NCI-H1417 treated with DMSO at 0.1 percent for 48 hours (cell line): ENCODE data around the gene LSAMP.

Experiments used
- DNase-seq: peaks from one replicate; lab custom pipeline; 2025; lab: John Stamatoyannopoulos, UW

The LSAMP gene

DNA sequence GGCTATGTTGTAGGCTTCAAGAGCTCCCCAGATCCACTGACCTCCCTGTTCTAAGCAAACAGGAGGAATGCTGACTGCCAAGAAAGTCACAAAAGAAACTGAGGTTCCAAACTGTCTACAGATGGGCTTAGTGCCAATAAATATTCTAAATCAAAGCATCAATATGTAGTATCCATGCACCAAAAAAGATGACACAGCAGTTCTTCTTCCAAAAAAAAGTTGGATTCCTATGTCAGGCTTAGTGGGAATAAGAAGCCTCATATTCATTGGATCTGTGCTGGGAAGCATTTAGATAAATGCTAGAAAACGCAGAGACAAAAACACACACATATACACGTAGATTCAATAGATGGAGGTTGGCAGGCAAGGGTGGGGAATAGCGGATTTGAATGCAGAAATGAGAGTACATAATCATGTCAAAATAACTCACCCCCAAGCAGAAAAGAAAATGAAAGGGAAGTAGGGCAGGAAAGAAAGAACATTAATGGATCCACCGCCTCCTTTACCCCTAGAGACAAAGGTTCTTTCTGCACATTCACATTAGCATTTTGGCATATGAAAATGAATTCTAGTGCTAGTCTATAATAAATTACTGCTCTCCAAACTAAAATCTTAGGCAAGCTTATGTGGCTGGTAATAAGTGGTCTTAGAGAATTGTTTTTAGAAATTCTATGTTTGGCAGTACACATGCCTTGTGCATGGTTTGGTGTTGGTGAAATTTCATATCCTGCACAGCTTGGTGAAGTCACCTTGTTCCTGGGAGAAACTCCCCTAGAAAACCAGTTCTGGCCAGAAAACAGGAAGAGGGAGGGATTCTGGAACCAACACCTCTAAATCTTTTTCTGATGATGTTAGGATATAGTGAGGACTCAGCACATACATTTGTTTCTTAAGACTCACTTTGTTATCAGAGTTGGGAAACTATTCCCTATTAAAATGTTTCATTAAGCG, 283.4 kb downstream of the LSAMP start:
- DNase-seq: no peak

DNA sequence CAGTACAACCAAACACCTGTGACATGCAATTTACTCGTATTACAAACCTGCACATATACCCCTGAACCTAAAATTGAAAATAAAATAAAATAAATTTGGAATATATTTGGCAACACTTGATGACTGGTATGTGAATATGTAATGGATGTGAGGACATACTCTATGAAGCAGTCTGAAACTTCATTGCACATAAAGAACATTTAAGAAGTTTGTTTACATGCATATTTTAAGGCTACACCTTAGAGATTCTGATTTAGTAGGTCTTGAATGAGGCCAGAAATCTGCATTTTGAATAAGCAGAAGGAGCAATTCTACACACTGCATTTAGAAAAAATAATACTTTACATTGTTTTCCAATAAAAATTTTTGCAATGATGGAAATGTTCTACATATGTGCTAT, 284.7 kb downstream of the LSAMP start:
- DNase-seq: no peak

GRCh38 chr3:116155841-116156240, 289.4 kb downstream of the LSAMP start:
- no peak for DNase-seq

DNA sequence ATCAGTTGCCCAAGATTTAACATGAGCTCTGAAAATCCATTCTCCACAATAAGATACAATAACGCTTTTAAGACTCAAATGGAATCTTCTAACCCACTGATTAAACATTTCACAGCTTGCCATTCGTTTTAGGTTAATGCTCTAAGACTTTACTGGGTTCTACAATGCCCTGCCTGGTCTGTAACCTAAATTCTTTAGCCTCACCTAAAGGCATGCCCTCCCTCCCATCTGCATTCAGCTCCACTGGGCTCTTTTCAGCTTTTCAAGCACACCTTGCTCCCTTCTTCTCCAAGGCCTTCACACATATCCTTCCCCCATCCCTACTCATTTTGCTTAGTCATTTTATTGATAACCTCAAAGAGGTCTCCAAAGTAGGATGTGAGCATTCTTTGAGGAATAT, 290.9 kb downstream of the LSAMP start:
- DNase-seq: no peak

DNA sequence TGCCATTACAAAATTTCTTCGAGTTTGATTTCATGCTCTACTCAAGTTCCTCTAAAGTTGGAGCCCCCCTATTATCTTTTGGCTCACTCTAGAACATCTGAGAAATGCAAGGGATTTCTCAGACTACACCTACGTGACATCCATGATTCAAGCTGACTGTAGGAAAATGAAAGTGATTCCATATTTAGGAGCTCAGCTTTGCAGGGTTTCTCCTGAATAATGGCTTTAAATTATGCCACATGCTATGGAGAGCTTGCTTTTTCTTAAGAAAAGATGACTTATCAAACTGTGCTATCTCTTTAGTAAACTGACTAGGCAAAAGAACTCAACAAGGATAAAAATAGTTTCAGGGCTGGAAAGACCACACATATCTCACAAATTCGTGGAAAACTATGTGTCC, 292.1 kb downstream of the LSAMP start:
- DNase-seq: no peak

GRCh38 chr3:116150655-116151167, 294.6 kb downstream of the LSAMP start:
- no peak for DNase-seq

GRCh38 chr3:116148881-116149851, 296.1 kb downstream of the LSAMP start:
- no peak for DNase-seq

GRCh38 chr3:116145613-116146012, 299.7 kb downstream of the LSAMP start:
- DNase-seq: no peak

DNA sequence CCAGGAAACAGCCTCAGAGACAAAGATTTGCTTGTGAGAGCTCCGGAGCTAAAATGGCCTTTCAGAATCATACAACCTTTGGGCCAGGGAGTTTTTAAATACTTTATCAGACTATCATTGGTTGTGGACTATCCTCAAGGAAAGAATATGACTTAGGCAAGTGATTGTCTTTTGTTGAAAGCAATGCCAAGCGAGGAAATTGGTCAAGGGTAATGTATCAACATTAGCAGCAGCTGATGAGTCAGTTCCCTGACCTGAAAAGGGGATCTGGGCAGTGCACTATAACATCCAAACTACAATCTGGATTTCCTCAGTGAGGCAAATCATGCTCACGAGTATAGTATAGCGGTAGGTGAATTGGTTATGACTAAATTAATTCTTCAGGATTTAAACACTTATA, 303.6 kb downstream of the LSAMP start:
- DNase-seq: no peak

DNA sequence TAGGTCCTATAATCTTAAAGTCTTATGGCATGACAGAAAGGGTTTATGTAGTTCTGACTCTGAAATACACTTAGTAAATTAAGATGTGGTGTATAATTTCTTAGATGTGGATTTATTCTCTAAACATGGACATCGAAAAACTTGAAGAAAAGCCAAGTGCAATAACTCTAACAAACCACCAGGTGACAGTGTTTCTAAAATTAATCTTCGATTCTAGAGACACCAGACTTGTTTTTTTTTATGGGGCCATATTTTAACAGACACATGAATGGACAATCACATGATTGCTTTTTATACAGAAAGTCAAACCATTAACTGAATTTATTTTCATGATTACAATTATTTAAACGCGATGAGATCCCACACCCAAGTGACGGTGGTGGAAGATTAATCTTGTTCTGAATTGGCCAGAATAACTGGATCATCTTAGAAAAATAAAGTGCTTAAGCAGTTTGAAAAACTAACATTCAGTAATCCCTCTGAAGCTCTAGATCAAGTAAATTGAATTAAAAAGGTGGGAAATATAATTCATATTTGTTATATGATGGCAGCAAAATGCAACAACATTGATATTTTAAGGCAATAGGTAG, 305.1 kb downstream of the LSAMP start:
- DNase-seq: no peak

- no peak for DNase-seq
These were observed 305.6 kb downstream of the LSAMP start for GRCh38 chr3:116139641-116140040.

DNA sequence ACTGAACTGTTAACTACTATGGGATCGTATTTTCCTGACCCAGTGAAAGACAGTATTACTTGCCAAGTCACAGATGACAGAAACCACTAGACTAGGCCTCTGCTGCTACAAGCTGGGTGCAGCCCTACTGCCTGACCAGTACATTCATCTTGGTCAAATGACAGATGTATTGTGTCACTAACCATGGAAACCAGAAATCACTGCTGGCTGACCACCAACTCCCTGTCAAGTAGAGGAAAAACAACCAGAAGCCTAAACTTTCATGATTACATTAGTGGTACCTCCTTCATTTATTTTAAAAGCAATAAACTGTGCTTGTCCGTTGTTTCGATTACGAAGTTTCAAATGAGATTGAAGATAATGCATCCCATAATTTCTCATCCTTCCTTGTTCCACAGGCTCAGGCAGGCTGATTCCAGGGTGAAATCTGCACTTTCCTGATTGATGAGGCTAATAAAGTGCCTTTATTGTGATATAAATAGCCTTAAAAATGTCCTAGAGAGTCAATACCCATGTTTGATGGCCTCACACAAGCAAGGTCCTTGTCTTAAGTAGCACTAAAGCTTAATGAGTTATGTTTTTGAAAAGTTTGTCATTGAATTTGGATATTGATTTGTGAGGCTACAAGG, 309.7 kb downstream of the LSAMP start:
- DNase-seq: no peak

- no peak for DNase-seq
These were observed 315.9 kb downstream of the LSAMP start for GRCh38 chr3:116129187-116129946.

DNA sequence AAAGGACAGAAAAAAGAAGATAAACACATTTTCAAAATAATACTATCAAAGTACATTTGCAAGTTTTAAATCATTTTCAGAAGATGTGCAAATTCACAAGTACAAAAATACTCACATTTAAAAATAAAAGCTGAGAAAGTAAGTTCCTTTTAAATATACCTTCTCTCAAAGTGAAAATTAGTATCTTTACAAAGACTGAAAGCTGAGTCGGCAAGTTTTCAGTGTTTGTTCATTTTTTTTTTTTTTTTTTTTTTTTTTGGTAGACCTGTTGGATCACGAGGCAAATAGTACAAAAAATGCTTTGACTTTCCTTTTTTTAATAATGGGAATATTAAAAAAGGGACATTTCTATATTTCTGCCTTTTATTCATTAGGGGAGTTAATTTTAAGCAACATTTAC, 317.8 kb downstream of the LSAMP start:
- no peak for DNase-seq

GRCh38 chr3:116124166-116124565, 321.1 kb downstream of the LSAMP start:
- DNase-seq: no peak

DNA sequence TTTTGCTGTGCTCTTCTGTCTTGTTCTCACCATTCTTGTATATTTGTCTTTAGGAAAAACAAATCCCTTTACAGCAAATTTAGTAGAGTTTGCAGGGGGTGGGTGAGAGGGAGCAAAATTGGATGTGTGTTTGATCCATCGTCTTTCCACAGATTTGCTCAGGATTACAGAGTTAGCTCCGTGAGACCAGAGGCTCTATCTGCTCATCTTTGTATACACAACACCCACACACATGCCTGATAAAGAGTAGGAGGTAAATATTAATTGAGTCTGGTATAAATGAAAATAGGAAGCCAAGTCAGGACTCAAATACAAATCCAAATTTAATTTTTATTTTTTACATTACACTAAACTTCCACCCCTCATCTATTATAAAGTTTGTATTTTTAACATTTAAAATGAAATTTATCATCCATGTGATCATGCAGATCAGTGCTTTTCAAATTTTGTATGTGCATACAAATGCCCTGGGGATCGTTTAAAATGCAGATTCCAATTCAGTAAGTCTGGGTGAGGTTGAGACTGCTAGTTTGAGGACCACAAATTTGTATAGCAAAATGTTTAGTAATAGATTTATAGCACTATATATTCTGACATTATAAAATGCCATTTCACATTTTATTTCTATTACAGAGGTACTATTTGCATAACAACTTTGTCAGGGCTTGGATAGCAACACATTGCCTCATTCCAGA, 326.7 kb downstream of the LSAMP start:
- no peak for DNase-seq

DNA sequence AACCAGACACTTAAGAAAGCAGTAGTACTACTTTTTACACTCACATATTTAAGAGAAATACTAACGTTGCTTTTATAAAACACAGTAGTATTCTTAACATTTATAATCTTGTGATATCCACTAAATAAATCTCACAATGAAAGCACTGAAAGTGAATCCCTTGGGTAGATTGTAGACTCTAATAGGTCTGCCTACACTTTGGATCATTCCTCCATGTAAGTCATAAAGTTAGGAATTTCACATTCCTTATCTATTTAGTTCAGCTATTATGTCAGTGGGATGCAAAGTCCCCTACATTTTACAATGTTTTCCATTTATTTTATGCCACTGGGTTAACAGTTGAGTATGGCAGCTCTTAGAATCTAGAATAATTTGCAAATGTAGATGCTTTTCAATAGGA, 330.7 kb downstream of the LSAMP start:
- DNase-seq: no peak

DNA sequence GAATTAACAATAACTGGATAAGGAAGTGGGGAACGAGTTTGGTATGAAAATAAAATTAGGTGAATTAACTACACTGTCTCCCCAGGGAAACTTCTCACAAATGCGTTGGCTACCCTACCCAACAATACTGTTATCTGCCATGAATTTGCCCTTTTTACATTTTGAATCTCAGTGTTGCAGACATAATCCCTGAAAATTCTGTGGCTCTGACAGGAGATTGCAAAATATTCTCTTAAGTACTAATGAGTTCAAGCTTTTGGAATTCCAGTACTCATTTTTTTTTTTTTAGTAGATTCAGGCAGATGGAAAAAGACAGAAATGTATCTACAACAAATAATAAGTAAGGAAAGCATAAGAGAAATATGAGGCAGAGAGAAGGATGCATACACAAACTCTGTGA, 332.6 kb downstream of the LSAMP start:
- no peak for DNase-seq

DNA sequence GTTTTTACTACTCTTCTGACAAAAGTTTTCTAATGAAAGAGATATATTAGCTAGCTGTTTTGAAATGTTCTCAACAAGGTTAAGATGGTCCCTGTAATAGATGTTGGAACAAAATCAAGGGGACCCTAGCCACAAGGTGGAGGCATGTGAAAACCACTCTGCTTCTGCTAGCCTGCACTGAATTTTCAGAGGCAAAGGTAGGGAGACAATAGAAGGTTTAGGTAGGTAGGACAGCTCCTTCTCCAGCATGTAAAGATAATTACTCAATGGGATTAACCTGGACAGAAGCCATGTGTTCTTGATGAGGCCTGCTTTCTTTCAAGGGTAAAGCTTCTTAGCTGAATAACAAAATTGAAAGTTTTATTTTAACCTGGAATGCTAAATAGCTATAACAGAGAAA, 333.5 kb downstream of the LSAMP start:
- DNase-seq: no peak

GRCh38 chr3:116103868-116104530, 341.3 kb downstream of the LSAMP start:
- no peak for DNase-seq
